NCI-H2227 treated with DMSO at 0.1 percent for 48 hours (cell line): ENCODE data around the gene ARID3A.

Experiments
- DNase-seq: peaks from one replicate; lab custom pipeline; 2025; lab: John Stamatoyannopoulos, UW

ARID3A gene

GRCh38 chr19:1004803-1005664 is 79.2 kb downstream of the ARID3A start:
- no peak for DNase-seq

GRCh38 chr19:1006711-1007398 is 81.0 kb downstream of the ARID3A start:
- no peak for DNase-seq

DNA sequence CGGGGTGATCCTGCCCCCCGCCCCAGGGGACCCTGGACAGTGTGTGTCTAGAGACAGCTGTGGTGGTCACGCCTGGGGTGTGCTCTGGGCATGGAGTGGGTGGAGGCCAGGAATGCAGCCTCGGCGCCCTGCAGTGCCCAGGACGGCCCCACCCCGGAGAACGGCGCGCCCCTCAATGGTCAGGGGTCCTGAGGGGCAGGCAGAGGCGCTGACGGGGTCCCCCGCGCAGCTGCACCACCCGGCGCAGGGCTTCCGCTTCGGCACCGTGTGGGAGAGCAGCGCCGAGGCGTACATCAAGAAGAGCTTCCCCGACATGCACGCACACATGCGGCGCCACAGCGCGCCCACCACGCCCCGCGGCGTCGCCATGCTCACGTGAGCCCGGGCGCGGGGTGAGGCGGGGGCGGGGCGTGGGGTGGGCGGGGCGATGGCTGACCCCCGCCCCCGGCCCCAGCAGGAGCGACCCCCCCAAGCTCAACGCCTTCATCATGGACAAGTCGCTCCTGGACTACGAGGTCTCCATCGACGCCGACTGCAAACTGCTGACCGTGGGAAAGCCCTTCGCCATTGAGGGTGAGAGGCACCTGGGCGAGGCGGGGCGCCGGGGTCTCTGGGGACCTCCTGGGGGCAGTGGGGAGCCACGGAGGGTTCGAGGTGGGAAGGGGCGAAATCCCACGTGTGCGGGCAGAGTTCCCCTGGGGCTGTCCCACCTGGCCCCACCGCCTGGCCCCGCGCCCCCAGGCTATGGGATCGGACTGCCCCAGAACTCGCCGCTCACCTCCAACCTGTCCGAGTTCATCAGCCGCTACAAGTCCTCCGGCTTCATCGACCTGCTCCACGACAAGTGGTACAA is 81.8 kb downstream of the ARID3A start:
- no peak for DNase-seq

- DNase-seq: no peak
Measured at GRCh38 chr19:1008268-1009040, 82.6 kb downstream of the ARID3A start.

DNA sequence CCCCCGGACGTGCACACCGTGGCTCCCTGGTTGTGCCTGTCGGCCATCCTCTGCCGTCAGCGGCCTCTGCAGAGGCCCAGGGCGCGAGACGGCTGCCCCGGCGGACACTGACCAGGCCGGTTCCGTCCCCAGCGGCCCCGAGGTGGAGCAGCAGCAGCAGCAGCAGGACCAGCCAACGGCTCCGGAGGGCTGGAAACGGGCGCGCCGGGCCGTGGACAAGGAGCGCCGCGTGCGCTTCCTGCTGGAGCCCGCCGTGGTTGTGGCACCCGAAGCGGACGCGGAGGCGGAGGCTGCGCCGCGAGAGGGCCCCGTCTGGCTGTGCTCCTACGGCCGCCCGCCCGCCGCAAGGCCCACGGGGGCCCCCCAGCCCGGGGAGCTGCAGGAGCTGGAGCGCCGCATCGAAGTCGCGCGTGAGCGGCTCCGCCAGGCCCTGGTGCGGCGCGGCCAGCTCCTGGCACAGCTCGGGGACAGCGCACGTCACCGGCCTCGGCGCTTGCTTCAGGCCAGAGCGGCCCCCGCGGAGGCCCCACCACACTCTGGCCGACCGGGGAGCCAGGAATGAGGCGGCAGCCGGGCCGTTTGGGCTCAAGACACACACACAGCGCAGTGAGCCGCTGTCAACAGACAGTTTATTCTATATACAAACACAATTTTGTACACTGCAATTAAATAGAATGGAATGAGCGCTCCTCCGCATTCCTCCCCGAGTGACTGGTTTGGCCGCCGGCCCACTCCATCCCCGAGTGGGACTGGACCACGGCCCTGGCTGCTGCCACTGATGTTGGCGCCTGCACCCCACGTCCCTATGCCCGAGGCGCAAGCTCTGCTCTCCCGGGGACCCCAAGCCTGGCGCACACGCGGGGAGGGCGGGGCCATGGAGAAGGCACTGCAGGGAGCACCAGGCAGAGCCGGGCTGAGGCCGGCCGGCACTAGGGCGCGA is 83.5 kb downstream of the ARID3A start:
- DNase-seq: no peak

- DNase-seq: no peak
Measured at GRCh38 chr19:1009981-1010538, 84.2 kb downstream of the ARID3A start.

GRCh38 chr19:1010586-1011510 is 85.0 kb downstream of the ARID3A start:
- no peak for DNase-seq

DNA sequence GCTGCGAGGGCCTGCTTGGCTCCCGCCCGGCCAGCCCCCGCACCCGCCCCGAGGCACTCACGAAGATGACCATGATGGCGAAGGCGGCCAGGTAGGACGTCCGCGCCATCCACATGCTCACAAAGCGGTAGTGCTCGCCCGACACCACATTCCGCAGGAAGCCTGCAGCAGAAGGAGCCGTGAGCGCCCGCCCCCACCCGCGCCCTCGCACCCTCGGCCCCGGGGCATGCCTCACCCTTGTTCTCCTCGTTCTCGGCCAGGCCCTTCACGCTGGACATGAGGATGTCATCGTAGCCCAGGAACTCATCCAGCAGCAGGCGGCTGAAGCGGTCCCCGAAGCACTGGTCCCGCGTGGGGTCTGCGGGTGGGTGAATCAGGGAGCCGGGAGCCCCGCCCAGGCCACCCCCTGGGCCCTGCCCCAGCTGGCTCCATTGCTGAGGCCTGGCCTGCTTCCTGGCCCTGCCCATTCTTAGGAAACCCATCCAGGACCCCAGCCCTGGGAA is 86.0 kb downstream of the ARID3A start:
- DNase-seq: no peak

DNA sequence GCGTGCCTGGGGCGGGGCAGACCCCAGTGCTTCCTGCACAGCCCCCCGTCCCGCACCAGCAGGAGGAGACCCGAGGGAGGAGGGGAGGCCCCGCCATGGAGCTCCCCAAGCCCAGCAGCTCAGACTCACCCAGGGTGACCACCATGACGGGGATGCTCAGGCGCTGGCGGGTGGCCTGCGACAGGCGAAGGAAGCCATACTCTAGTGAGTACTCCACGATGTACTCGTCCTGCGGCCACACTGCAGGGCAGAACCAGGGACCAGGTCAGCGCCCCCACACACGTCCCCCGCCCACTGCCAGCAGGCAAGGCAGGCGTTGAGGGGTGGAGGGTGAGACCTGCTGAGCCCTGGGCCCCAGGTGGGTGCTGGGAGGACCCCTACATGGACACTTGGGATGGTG is 86.5 kb downstream of the ARID3A start:
- DNase-seq: no peak

- no peak for DNase-seq
Measured at GRCh38 chr19:1013218-1013617, 87.4 kb downstream of the ARID3A start.

- no peak for DNase-seq
Measured at GRCh38 chr19:1014161-1015060, 88.6 kb downstream of the ARID3A start.

- no peak for DNase-seq
Measured at GRCh38 chr19:1015061-1015781, 89.4 kb downstream of the ARID3A start.

DNA sequence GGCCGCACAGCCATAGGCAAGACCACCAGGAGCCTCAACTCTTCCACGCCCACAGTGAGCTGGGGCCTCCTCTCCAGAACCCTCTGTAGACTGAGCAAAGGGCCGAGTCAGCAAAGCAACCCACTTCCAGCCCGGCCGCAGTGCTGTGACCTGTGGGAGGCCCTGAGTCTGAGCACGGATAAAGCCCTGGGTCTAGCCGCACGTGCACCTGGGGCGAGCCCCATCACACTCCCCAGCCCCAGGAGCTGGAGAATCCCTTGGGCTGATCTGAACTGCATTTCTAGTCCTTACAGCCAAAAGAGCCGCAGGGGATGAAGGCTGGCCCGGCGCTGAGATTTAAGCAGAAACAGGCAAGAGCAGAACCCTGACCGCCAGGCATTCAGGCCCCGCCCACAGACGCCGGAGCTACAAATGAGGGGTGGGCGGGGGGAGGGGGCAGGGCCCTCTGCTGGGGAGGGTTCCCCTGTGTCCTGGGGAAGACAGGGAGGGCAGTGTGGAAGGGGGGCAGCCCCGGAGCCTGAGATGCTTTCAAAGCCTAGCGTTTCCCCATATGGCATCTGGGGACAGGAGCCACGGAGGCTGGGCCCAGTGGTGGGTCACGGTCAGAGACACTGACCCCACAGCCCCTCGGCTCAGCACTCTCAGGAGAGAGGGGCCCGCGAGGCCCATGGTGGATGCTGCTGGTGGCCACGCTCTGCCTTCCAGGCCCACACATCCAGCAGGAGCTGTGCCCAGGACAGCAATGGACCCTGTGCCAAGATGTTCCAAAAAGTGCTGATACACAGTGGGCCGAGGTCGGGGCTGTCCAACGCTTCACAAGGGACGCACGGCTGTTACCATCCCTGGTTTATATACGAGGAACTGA is 90.2 kb downstream of the ARID3A start:
- no peak for DNase-seq

GRCh38 chr19:1016647-1017114 is 90.8 kb downstream of the ARID3A start:
- DNase-seq: no peak

DNA sequence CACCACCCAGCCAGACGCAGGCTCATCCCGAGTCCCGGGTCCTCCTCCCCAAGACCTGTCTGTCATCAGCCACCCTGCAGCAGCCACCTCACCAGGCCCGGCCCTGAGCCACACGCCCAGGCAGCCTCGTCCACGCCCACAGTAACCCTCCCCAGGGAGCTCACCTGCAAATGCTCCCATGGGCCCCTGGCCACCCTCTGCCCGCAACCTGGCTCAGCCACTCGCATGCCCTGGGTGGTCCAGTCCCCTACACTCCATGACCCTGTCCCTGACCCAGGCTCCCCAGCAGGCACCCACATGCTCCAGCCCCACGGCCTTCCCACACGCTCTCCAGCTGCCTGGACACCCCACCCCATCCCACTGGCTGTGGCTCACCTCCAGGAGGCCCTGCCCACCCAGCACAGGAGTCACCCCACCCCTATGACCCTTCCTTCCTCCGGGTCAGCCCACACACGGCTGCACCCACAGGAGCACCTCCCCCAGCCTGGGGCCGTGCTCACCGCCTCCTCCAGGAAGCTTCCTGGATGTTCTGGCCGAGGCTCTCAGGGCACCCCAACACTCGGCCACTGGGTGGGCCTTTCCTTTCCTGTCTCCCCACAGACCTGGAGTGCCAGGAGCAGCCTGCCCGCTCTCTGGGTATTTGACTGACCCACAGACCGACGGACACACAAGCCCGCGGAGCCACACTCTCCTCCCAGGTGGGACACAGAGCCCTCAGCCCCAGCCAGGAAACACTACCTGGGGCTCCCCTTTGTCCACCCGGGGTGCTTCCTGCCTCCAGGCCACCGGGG is 91.5 kb downstream of the ARID3A start:
- DNase-seq: no peak
